HL-60/S4 treated with retinoic acid at 250 ng/mL for 4 days and 3 days (cell line): Measurements from ENCODE around the gene C15orf39.
"Not testable (repeated sequence)": the region's sequence is repeated elsewhere in the genome, so short reads cannot be mapped to it uniquely, and the experiment has no call there.

Experiments used
- in situ Hi-C: fragments of 300-500 bp; cut with MboI; formaldehyde crosslinking; loops from 2 replicates; pipeline ENCODE4 v1.7.0; 2022; ENCODE audit warnings: low sequenced_read_pairs

Gene C15orf39

GRCh38 chr15:75229191-75230015 is 27.7 kb downstream of the C15orf39 start:
- in situ Hi-C loops, result no loop called here

GRCh38 chr15:75230016-75230343 is 28.3 kb downstream of the C15orf39 start:
- in situ Hi-C loops, result no loop called here

GRCh38 chr15:75230551-75231371 is 29.1 kb downstream of the C15orf39 start:
- in situ Hi-C loops, result no loop called here

GRCh38 chr15:75231836-75232235 is 30.2 kb downstream of the C15orf39 start:
- in situ Hi-C loops, result no loop called here

GRCh38 chr15:75232252-75232813 is 30.7 kb downstream of the C15orf39 start:
- in situ Hi-C loops, result no loop called here

GRCh38 chr15:75232826-75233503 is 31.3 kb downstream of the C15orf39 start:
- in situ Hi-C loops, result no loop called here

GRCh38 chr15:75233504-75234190 is 32.0 kb downstream of the C15orf39 start:
- in situ Hi-C loops, result no loop called here

GRCh38 chr15:75234191-75234810 is 32.6 kb downstream of the C15orf39 start:
- in situ Hi-C loops, result no loop called here

- in situ Hi-C loops, result no loop called here
Observed at GRCh38 chr15:75235051-75235673, 33.5 kb downstream of the C15orf39 start.

- in situ Hi-C loops, result no loop called here
Observed at GRCh38 chr15:75235760-75236729, 34.4 kb downstream of the C15orf39 start.

- in situ Hi-C loops, result no loop called here
Observed at GRCh38 chr15:75237316-75237982, 35.8 kb downstream of the C15orf39 start.

GRCh38 chr15:75238150-75238549 is 36.5 kb downstream of the C15orf39 start:
- in situ Hi-C loops, result no loop called here

GRCh38 chr15:75245741-75246140 is 44.1 kb downstream of the C15orf39 start:
- in situ Hi-C loops, result not testable (repeated sequence)

- in situ Hi-C loops, result not testable (repeated sequence)
Observed at GRCh38 chr15:75248991-75249390, 47.3 kb downstream of the C15orf39 start.

GRCh38 chr15:75249726-75250125 is 48.0 kb downstream of the C15orf39 start:
- in situ Hi-C loops, result no loop called here

GRCh38 chr15:75251343-75251742 is 49.7 kb downstream of the C15orf39 start:
- in situ Hi-C loops, result not testable (repeated sequence)

- in situ Hi-C loops, result not testable (repeated sequence)
Observed at GRCh38 chr15:75252285-75252684, 50.6 kb downstream of the C15orf39 start.

- in situ Hi-C loops, result not testable (repeated sequence)
Observed at GRCh38 chr15:75258034-75258433, 56.4 kb downstream of the C15orf39 start, which contains the start of gene GOLGA6C. Gene GOLGA6C (plus strand): TSS chr15:75258334. CDS start chr15:75258599, 265 bp downstream.
